Body of pancreas (tissue), 4 donors: ENCODE measurements around the gene KLHDC4.

Experiments used
- POLR2A ChIP-seq, 3 donors: fragments of 450-650 bp; IDR thresholded peaks; one replicate each; pipeline ENCODE4 v1.6.1; 2016; ENCODE audit warnings: antibody characterized with exemption in 3 of 3, mild to moderate bottlenecking in 2 of 3
- TF ChIP-seq, protein P1 (sequence below), 7 experiments: fragments of 450-650 bp in 4 of 7; fragments of 200-600 bp in 3 of 7; sonication (generic) in 3 of 7; IDR thresholded peaks; one replicate each; pipeline ENCODE4 v1.5.1; 2016 to 2019; ENCODE audit warnings: antibody characterized with exemption in 7 of 7

DNA sequence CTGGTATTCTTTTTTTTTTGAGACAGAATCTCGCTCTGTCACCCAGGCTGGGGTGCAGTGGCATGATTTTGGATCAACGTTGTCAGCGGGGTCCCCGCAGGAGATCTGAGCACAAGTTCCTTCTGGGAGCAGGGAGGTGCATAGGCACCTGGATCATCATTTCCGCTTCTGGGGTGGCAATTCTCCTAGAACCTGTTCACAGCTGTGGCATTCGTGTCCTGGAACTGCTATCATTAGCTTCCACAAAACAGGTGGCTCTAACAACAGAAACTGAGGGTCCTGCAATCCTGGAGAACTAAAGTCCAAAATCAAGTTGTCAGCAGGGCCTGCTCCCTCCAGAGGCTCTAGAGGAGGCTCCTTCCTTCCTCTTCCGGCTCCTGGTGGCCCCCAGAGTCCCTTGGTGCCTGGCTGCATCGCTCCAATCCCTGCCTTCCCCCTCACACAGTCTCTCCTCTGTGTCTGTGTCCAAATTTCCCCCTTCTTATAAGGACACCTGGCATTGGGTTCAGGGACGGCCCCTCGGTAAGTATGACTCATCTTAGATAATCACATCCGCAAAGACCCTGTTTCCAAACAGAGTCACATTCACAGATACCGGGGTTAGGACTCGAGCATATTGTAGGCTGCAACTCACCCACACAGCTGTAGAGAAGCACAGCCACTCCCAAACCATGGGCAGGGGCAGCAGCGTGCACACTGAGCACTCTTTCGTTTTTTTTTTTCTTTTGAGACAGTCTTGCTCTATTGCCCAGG is 43.5 kb upstream of the KLHDC4 start:
- TF ChIP-seq, protein P1, sequence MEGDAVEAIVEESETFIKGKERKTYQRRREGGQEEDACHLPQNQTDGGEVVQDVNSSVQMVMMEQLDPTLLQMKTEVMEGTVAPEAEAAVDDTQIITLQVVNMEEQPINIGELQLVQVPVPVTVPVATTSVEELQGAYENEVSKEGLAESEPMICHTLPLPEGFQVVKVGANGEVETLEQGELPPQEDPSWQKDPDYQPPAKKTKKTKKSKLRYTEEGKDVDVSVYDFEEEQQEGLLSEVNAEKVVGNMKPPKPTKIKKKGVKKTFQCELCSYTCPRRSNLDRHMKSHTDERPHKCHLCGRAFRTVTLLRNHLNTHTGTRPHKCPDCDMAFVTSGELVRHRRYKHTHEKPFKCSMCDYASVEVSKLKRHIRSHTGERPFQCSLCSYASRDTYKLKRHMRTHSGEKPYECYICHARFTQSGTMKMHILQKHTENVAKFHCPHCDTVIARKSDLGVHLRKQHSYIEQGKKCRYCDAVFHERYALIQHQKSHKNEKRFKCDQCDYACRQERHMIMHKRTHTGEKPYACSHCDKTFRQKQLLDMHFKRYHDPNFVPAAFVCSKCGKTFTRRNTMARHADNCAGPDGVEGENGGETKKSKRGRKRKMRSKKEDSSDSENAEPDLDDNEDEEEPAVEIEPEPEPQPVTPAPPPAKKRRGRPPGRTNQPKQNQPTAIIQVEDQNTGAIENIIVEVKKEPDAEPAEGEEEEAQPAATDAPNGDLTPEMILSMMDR (IDR thresholded peaks at IDR 0.05) = no peak
- TF ChIP-seq POLR2A (IDR thresholded peaks at IDR 0.05) = no peak
